Prostate gland (tissue), 2 donors: Measurements from ENCODE around the gene ZNF436. TPM values are rescaled to one million over a fixed set of nuclear protein-coding genes. Genes with fewer than 3 reads are reported as not detected.
A peak's percentile ranks its signal among the peaks of the same experiment; 100 is the strongest.

Experiments
- DNase-seq: peaks from one replicate; pipeline ENCODE4 v3.0.0-alpha.2; 2019; ENCODE audit warnings: low spot score
- H3K27ac ChIP-seq, 2 donors: fragments of 200-600 bp; sonication (generic); 2 replicates each; pipeline ENCODE4 v1.5.1; 2017 to 2019
- H3K27me3 ChIP-seq: fragments of 200-600 bp; sonication (generic); replicated peaks from 2 replicates; pipeline ENCODE4 v1.5.1; 2019; ENCODE audit not compliant: insufficient read depth
- H3K36me3 ChIP-seq, 2 donors: fragments of 200-600 bp; sonication (generic); 1 replicate in 1 of 2; 2 replicates in 1 of 2; pipeline versions ENCODE4 v1.5.1 to v1.8.1; 2017 to 2019
- H3K4me1 ChIP-seq: fragments of 200-600 bp; sonication (generic); replicated peaks from 2 replicates; pipeline ENCODE4 v1.5.1; 2019
- H3K4me3 ChIP-seq, 2 donors: fragments of 200-600 bp; sonication (generic); 2 replicates each; pipeline ENCODE4 v1.5.1; 2017 to 2019
- H3K9me3 ChIP-seq: fragments of 200-600 bp; sonication (generic); 2 replicates; pipeline ENCODE4 v1.5.1; 2017
- CTCF ChIP-seq, 4 experiments: fragments of 200-600 bp in 2 of 4; fragments of 450-650 bp in 2 of 4; sonication (generic) in 2 of 4; IDR thresholded peaks; 1 replicate in 3 of 4; 2 replicates in 1 of 4; pipeline ENCODE4 v1.5.1; 2016 to 2019; ENCODE audit warnings: antibody characterized with exemption in 4 of 4, mild to moderate bottlenecking in 2 of 4, moderate library complexity in 2 of 4
- POLR2A ChIP-seq: fragments of 450-650 bp; IDR thresholded peaks from one replicate; pipeline ENCODE4 v1.6.1; 2016; ENCODE audit warnings: antibody characterized with exemption, mild to moderate bottlenecking
- POLR2AphosphoS5 ChIP-seq: sonication (generic); formaldehyde crosslinking; IDR thresholded peaks from one replicate; pipeline ENCODE4 v1.6.1; 2017; ENCODE audit warnings: antibody characterized with exemption
- WGBS: methylation state at CpG from one replicate; pipeline ENCODE4 v1.1.5; 2018; 5-methylcytosine and 5-hydroxymethylcytosine counted together
- intact Hi-C: fragments of 100-400 bp; cut with DNase I; formaldehyde crosslinking; loops from one replicate; pipeline ENCODE4 v1.14.2; 2022
- total RNA-seq, 2 donors: library from RNA; depleted of rRNA; stranded (reverse); fragments of >200 nt; gene quantifications; one replicate each; pipeline ENCODE4 v1.1.0, GENCODE V29; 2016

Gene ZNF436
- total RNA-seq, 2 donors from 2014 or later, result 25.3 to 29.5 TPM

- TF ChIP-seq CTCF (IDR thresholded peaks at IDR 0.05) (peak in 2 of 4 experiments; percentile 30 to 50), POLR2AphosphoS5 (peak; percentile 95), POLR2A (peak; percentile 96)
- intact Hi-C loops, result loop anchor here (2.0 kb wide), 1 partner anchor 23 kb away; the partner anchor contains the start of gene HNRNPR
- H3K27me3 ChIP-seq, result no peaks in the 10 kb centered on the region
- H3K36me3 ChIP-seq, result peaks cover 2 to 11% of the 10 kb centered on the region in 2 donors
- peak overlapping the region; percentile 99 for H3K27ac ChIP-seq
- WGBS, result 2% methylated on average over 39 of the region's 41 CpGs
- peaks cover 18% of the 10 kb centered on the region for H3K4me1 ChIP-seq
- no peaks in the 10 kb centered on the region for H3K9me3 ChIP-seq
- peak overlapping the region; percentile 82 to 88 for H3K4me3 ChIP-seq
- DNase-seq, result peak; percentile 99
These were observed 1.7 kb downstream of the ZNF436 start for GRCh38 chr1:23367791-23368561.

- Histone ChIP-seq H3K4me1 (peaks cover 18% of the 10 kb centered on the region), H3K9me3 (peaks cover 2% of the 10 kb centered on the region), H3K36me3 (peaks cover 7 to 16% of the 10 kb centered on the region in 2 donors), H3K27ac (peak overlapping the region; percentile 99), H3K4me3 (peak overlapping the region; percentile 82 to 88), H3K27me3 (no peaks in the 10 kb centered on the region)
- 45% methylated on average over 9 of the region's 9 CpGs for WGBS
- intact Hi-C loops, result no loop called here
- no peak for TF ChIP-seq POLR2AphosphoS5
- TF ChIP-seq POLR2A, result no peak
- TF ChIP-seq CTCF (IDR thresholded peaks at IDR 0.05), result no peak
- no peak for DNase-seq
These were observed 2.2 kb downstream of the ZNF436 start for GRCh38 chr1:23367451-23367790.

GRCh38 chr1:23366598-23366997 is 3.0 kb downstream of the ZNF436 start:
- Histone ChIP-seq H3K27me3 (no peaks in the 10 kb centered on the region), H3K4me3 (peak overlapping the region in 1 of 2 donors; percentile 88), H3K36me3 (peaks cover 11 to 24% of the 10 kb centered on the region in 2 donors), H3K9me3 (peaks cover 8% of the 10 kb centered on the region), H3K27ac (peak overlapping the region; percentile 99), H3K4me1 (peaks cover 18% of the 10 kb centered on the region)
- intact Hi-C loops, result no loop called here
- WGBS, result 39% methylated on average over 5 of the region's 5 CpGs
- DNase-seq, result peak; percentile 63
- TF ChIP-seq POLR2AphosphoS5 (peak; percentile 87), POLR2A (no peak), CTCF (IDR thresholded peaks at IDR 0.05) (no peak)

GRCh38 chr1:23366146-23366545 is 3.5 kb downstream of the ZNF436 start:
- intact Hi-C loops, result no loop called here
- WGBS, result 79% methylated on average over 2 of the region's 2 CpGs
- H3K27ac ChIP-seq, result peak overlapping the region; percentile 99
- H3K4me1 ChIP-seq, result peaks cover 14% of the 10 kb centered on the region
- peaks cover 8% of the 10 kb centered on the region for H3K9me3 ChIP-seq
- no peak for DNase-seq
- no peaks in the 10 kb centered on the region for H3K27me3 ChIP-seq
- H3K4me3 ChIP-seq, result peak overlapping the region in 1 of 2 donors; percentile 88
- H3K36me3 ChIP-seq, result peaks cover 11 to 24% of the 10 kb centered on the region in 2 donors
- no peak for TF ChIP-seq POLR2A

- no peak overlapping the region for H3K4me3 ChIP-seq
- peaks cover 3% of the 10 kb centered on the region for H3K4me1 ChIP-seq
- TF ChIP-seq CTCF (IDR thresholded peaks at IDR 0.05) (no peak), POLR2A (no peak), POLR2AphosphoS5 (no peak)
- intact Hi-C loops, result no loop called here
- H3K27me3 ChIP-seq, result no peaks in the 10 kb centered on the region
- peaks cover 8% of the 10 kb centered on the region for H3K9me3 ChIP-seq
- peaks cover 11 to 24% of the 10 kb centered on the region in 2 donors for H3K36me3 ChIP-seq
- DNase-seq, result no peak
- whole genome bisulfite sequencing, result 96% methylated on average over 12 of the region's 13 CpGs
- H3K27ac ChIP-seq, result no peak overlapping the region
These were observed 7.4 kb downstream of the ZNF436 start for GRCh38 chr1:23362218-23362713.
